ENCODE measurements around the gene REPIN1.

The REPIN1 gene

DNA sequence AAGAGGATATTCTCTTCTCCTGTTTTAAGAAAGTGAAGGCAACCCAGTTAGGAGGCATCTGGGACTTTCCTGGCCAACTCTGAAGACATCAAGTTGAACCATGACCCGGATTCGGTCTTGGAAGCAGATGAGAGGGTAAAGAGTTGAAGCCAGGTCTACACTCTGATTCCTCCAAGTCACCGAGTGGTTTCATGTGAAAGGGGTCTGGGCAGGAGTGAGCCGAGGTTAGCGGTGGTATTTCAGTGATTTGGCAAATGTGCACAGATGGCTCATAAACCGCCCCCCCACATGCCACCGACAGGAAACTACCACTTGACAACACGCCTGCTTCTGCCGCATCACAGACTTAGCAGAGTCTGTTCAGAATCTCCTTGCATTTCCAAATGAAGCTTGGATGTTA, 11.4 kb upstream of the REPIN1 start:
- Histone ChIP-seq H3K4me1 (ENCODE audit: insufficient read depth, low read length, poor library complexity, severe bottlenecking) (peaks cover 32% of the 10 kb centered on the region), H3K9me2 (replicated peaks; ENCODE audit: low read depth, low read length) (no peaks in the 10 kb centered on the region), H3K79me2 (ENCODE audit: insufficient read depth, low read length) (no peaks in the 10 kb centered on the region), H3K4me2 (ENCODE audit: low read depth, low read length, poor library complexity, severe bottlenecking) (peak overlapping the region; percentile 58), H2AFZ (ENCODE audit: low read length) (no peak overlapping the region), H3K9me3 (ENCODE audit: insufficient read depth, low read depth, low read length) (no peaks in the 10 kb centered on the region), H3K4me3 (ENCODE audit: low read length, poor library complexity, severe bottlenecking) (peak overlapping the region; percentile 53), H4K20me1 (ENCODE audit: insufficient read depth, low read length, poor library complexity, severe bottlenecking) (no peaks in the 10 kb centered on the region), H3K27me3 (ENCODE audit: insufficient read depth, low read length, poor library complexity, severe bottlenecking) (no peaks in the 10 kb centered on the region), H3K36me3 (ENCODE audit: insufficient read depth, low read length) (no peaks in the 10 kb centered on the region), H3K9ac (ENCODE audit: low read depth, low read length, poor library complexity, severe bottlenecking) (peak overlapping the region; percentile 55), H3F3A (ENCODE audit: low read depth) (peaks cover 2% of the 10 kb centered on the region; the same call in 1 of the 2 replicates)
- TF ChIP-seq, protein P1, sequence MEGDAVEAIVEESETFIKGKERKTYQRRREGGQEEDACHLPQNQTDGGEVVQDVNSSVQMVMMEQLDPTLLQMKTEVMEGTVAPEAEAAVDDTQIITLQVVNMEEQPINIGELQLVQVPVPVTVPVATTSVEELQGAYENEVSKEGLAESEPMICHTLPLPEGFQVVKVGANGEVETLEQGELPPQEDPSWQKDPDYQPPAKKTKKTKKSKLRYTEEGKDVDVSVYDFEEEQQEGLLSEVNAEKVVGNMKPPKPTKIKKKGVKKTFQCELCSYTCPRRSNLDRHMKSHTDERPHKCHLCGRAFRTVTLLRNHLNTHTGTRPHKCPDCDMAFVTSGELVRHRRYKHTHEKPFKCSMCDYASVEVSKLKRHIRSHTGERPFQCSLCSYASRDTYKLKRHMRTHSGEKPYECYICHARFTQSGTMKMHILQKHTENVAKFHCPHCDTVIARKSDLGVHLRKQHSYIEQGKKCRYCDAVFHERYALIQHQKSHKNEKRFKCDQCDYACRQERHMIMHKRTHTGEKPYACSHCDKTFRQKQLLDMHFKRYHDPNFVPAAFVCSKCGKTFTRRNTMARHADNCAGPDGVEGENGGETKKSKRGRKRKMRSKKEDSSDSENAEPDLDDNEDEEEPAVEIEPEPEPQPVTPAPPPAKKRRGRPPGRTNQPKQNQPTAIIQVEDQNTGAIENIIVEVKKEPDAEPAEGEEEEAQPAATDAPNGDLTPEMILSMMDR (conservative IDR thresholded peaks at IDR 0.05; ENCODE audit: low read length), result no peak
- no peak for TF ChIP-seq EZH2phosphoT487 (IDR thresholded peaks at IDR 0.05; ENCODE audit: borderline replicate concordance)

- no peak overlapping the region for H2AFZ ChIP-seq (ENCODE audit: low read length)
- no peaks in the 10 kb centered on the region for H3K27me3 ChIP-seq (ENCODE audit: insufficient read depth, low read length, poor library complexity, severe bottlenecking)
- peaks cover 38% of the 10 kb centered on the region for H3K4me1 ChIP-seq (ENCODE audit: insufficient read depth, low read length, poor library complexity, severe bottlenecking)
- H3K79me2 ChIP-seq (ENCODE audit: insufficient read depth, low read length), result no peaks in the 10 kb centered on the region
- H3K9me3 ChIP-seq (ENCODE audit: insufficient read depth, low read depth, low read length), result no peaks in the 10 kb centered on the region
- peak overlapping the region; percentile 53 for H3K4me3 ChIP-seq (ENCODE audit: low read length, poor library complexity, severe bottlenecking)
- peak overlapping the region; percentile 58 for H3K4me2 ChIP-seq (ENCODE audit: low read depth, low read length, poor library complexity, severe bottlenecking)
- peaks cover 2% of the 10 kb centered on the region; the same call in 1 of the 2 replicates for H3F3A ChIP-seq (ENCODE audit: low read depth)
- no peaks in the 10 kb centered on the region for H3K9me2 ChIP-seq (replicated peaks; ENCODE audit: low read depth, low read length)
- H4K20me1 ChIP-seq (ENCODE audit: insufficient read depth, low read length, poor library complexity, severe bottlenecking), result no peaks in the 10 kb centered on the region
- TF ChIP-seq, protein P1 (conservative IDR thresholded peaks at IDR 0.05; ENCODE audit: low read length), result no peak
- no peak for TF ChIP-seq EZH2phosphoT487 (IDR thresholded peaks at IDR 0.05; ENCODE audit: borderline replicate concordance)
- H3K36me3 ChIP-seq (ENCODE audit: insufficient read depth, low read length), result no peaks in the 10 kb centered on the region
- peak overlapping the region; percentile 55 for H3K9ac ChIP-seq (ENCODE audit: low read depth, low read length, poor library complexity, severe bottlenecking)
Observed at GRCh38 chr7:150357771-150358427, 10.7 kb upstream of the REPIN1 start.

DNA sequence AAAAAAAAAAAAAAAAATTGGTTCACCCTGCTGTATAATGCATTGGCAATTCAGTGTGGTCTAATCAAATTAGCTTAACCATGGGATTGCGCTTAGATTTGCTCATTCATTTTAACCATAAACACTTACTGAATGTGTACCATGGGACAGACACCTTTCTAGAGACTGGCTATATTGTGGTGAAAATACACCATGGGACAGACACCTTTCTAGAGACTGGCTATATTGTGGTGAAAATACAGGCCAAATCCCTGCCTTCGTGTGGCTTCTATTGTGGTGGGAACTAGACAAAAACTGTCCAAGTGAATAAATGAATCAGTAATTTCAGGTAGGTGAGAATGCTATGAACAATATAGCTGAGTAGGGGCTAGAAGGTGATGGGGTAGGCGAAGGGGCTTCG, 10.2 kb upstream of the REPIN1 start:
- peak overlapping the region; percentile 58 for H3K4me2 ChIP-seq (ENCODE audit: low read depth, low read length, poor library complexity, severe bottlenecking)
- H2AFZ ChIP-seq (ENCODE audit: low read length), result no peak overlapping the region
- peak overlapping the region; percentile 55 for H3K9ac ChIP-seq (ENCODE audit: low read depth, low read length, poor library complexity, severe bottlenecking)
- no peak for TF ChIP-seq EZH2phosphoT487 (IDR thresholded peaks at IDR 0.05; ENCODE audit: borderline replicate concordance)
- TF ChIP-seq, protein P1 (conservative IDR thresholded peaks at IDR 0.05; ENCODE audit: low read length), result no peak
- no peaks in the 10 kb centered on the region for H3K9me3 ChIP-seq (ENCODE audit: insufficient read depth, low read depth, low read length)
- H3K4me1 ChIP-seq (ENCODE audit: insufficient read depth, low read length, poor library complexity, severe bottlenecking), result peaks cover 44% of the 10 kb centered on the region
- no peaks in the 10 kb centered on the region for H3K79me2 ChIP-seq (ENCODE audit: insufficient read depth, low read length)
- no peaks in the 10 kb centered on the region for H3K27me3 ChIP-seq (ENCODE audit: insufficient read depth, low read length, poor library complexity, severe bottlenecking)
- H3K9me2 ChIP-seq (replicated peaks; ENCODE audit: low read depth, low read length), result no peaks in the 10 kb centered on the region
- no peaks in the 10 kb centered on the region for H4K20me1 ChIP-seq (ENCODE audit: insufficient read depth, low read length, poor library complexity, severe bottlenecking)
- H3F3A ChIP-seq (ENCODE audit: low read depth), result peaks cover 2% of the 10 kb centered on the region; the same call in 1 of the 2 replicates
- H3K36me3 ChIP-seq (ENCODE audit: insufficient read depth, low read length), result no peaks in the 10 kb centered on the region
- no peak overlapping the region for H3K4me3 ChIP-seq (ENCODE audit: low read length, poor library complexity, severe bottlenecking)

Measured in Loucy (cell line).